Mucosa of rectum (tissue), 2 donors: ENCODE results near the gene UQCRC2.

Source experiments
- H3K27ac ChIP-seq, 2 donors: one replicate each; pipeline ENCODE4 v1.7.0; 2013; ENCODE audit warnings: inconsistent platforms in 2 of 2, low read depth in 2 of 2, low read length in 2 of 2
- H3K27me3 ChIP-seq, 2 donors: one replicate each; pipeline ENCODE4 v1.7.0; 2013; ENCODE audit warnings: low read length in 2 of 2; ENCODE audit not compliant: control insufficient read depth in 2 of 2, insufficient read depth in 2 of 2
- H3K36me3 ChIP-seq, 2 donors: one replicate each; pipeline ENCODE4 v1.7.0; 2013; ENCODE audit warnings: low read length in 2 of 2; ENCODE audit not compliant: control insufficient read depth in 2 of 2, insufficient read depth in 2 of 2
- H3K4me1 ChIP-seq, 2 donors: one replicate each; pipeline ENCODE4 v1.7.0; 2013; ENCODE audit warnings: low read length in 2 of 2, mild to moderate bottlenecking in 1 of 2; ENCODE audit not compliant: control insufficient read depth in 2 of 2, insufficient read depth in 2 of 2
- H3K4me3 ChIP-seq, 2 donors: one replicate each; pipeline ENCODE4 v1.7.0; 2013; ENCODE audit warnings: low read length in 2 of 2
- H3K9ac ChIP-seq, 2 donors: one replicate each; pipeline ENCODE4 v1.7.0; 2013; ENCODE audit warnings: low read length in 2 of 2, low read depth in 1 of 2, mild to moderate bottlenecking in 1 of 2
- H3K9me3 ChIP-seq, 2 donors: one replicate each; pipeline ENCODE4 v1.7.0; 2013; ENCODE audit warnings: low read length in 2 of 2; ENCODE audit not compliant: control insufficient read depth in 2 of 2
- donor health status: healthy.
- donor health status: Normal muscosa, but diverticular disease.

UQCRC2 gene

DNA sequence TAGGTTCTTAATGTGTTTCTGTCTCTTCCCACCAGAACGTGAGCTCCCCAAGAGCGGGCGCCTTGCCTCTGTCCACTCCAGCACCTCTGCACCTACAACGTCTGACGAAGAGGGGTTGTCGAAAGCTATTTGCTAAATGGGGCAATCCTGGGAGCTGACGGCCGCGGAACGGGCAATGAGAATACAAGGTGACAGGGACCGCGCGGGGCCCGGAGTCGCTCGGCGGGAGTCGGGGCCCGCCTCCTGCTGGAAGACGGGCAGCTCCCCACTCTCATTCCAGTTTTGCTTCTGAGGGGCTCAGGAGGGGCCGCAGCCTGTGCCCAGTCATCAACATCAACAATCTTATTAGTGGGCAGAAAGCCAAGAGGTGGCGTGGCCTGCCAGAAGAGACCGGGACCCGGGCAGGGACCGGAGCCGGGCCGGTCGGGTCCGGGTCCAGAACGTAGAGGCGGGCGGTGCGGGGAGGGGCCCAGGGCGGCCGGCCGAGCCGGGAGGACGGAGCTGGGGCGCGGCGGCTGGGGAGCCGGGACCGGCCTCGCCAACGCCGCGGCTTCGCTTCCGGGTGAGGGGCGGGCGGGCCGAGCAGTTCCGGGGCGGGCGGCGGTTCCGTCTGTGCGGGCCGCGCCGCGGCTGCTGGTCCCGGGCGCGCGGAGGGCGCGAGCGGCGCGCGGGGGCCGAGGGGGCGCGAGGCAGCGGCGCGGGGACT lies 54.5 kb downstream of the UQCRC2 start, which contains the start of gene MOSMO:
Gene MOSMO (plus strand): TSS at position 603 of the 706 bp plus-strand sequence. CDS start 191 bp downstream, outside the sequence.
- Histone ChIP-seq H3K36me3 (no peaks in the 10 kb centered on the region), H3K27ac (peak within 1 kb of the TSS; percentile 66 to 80), H3K9me3 (no peaks in the 10 kb centered on the region), H3K9ac (peak within 1 kb of the TSS; percentile 68 to 83), H3K27me3 (no peaks in the 10 kb centered on the region), H3K4me1 (peaks cover 11 to 19% of the 10 kb centered on the region in 2 donors), H3K4me3 (peak within 1 kb of the TSS; percentile 81 to 82)

DNA sequence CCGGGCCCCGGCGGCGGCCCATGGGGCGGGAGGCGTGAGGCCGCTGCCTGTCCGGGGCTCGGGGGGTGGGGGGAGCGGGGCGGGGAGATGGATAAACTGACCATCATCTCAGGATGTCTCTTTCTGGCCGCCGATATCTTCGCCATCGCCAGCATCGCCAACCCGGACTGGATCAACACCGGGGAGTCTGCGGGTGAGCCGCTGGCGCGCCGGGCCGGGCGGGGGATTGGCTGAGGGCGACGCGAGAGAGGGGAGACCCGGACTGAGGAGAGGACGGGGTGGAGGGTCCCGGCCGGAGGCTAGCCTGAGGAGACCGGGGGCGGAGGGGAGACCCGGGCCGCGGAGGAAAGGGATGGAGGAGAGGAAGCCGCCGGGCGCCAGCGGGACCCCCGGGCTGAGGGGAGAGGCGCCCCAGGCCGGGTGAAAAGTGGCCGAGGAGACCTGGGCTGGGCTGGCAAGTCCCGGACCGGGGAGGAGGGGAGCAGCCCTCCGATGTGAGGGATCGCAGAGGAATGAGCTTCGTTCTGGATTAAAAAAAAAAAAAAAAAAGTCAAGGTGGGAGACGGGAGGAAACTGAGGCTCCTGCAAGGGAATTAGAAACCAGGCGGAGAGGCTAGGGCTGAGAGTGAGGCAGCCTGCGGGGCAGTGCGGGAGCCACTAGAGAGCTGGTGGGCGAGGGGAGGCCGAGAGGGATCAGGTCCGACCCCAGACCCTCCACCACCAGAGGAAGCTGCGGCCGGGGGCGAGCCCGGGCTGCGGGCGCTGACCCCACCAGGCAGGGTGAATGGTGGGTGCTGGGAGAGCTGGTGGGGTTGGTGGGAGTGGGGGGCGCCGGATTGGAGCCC lies 55.3 kb downstream of the UQCRC2 start:
- Histone ChIP-seq H3K27me3 (no peaks in the 10 kb centered on the region), H3K27ac (no peak overlapping the region), H3K4me1 (peaks cover 11 to 19% of the 10 kb centered on the region in 2 donors), H3K36me3 (no peaks in the 10 kb centered on the region), H3K9me3 (no peaks in the 10 kb centered on the region), H3K4me3 (peak overlapping the region; percentile 77 to 82), H3K9ac (peak overlapping the region; percentile 61 to 79)

DNA sequence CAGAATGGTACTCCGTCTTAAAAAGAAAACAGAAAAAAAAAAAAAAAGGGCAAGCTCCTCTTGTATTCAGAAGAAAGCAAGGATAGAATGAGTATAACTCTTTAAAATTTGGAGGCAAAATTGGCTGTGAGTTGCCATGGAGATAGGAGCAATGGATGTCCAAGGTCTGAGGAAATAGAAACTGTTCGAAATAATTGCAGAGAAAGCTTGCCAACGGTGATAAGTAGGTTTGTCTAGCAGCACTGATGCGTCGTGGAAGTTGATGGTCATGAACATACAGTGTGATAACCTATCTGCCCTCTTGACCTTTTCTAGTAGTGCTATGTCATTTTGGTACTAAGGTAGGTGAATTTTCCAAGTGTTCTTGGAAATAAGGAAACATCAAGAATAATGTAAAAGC lies 57.7 kb downstream of the UQCRC2 start:
- Histone ChIP-seq H3K9ac (no peak overlapping the region), H3K4me3 (no peak overlapping the region), H3K27me3 (no peaks in the 10 kb centered on the region), H3K4me1 (peaks cover 11 to 19% of the 10 kb centered on the region in 2 donors), H3K9me3 (no peaks in the 10 kb centered on the region), H3K36me3 (no peaks in the 10 kb centered on the region), H3K27ac (no peak overlapping the region)

DNA sequence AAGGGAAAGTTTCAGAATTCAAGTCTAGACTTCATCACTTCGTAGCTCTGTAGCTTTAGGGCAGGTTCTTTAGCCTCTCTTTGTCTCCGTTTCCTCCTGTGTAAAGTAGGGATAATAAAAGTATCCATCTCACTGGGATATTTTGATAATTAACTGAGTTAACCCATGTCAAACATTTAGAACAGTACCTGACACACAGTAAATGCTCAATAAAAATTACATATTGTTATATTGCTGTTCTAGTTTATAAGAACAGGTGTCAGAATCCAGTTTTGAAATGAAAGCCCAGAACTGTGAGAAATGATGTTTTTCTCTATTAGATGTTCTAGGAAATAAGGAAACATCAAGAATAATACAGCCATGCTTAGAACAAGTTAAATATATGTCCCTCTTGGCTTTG lies 59.1 kb downstream of the UQCRC2 start:
- Histone ChIP-seq H3K4me1 (peaks cover 7 to 15% of the 10 kb centered on the region in 2 donors), H3K27ac (no peak overlapping the region), H3K9me3 (no peaks in the 10 kb centered on the region), H3K9ac (no peak overlapping the region), H3K27me3 (no peaks in the 10 kb centered on the region), H3K4me3 (no peak overlapping the region), H3K36me3 (no peaks in the 10 kb centered on the region)

DNA sequence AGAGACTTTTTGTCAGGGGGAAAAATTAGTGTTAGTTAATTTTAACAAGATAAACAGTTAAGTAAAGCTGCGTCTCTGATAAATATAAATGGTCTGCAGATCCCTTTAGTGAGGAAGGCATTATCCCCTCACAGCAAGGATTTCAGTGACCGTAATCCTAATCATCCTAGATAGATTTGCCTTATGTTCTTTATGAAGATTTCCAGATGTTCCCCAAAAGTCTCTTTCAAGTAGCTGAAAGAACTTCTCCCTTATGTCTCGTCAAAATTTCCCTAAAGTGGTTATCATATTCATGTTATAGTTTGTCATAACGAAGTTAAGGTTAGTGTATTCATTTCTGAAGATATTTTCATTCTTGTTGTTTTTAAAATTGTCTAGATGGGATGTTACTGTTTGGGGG lies 60.3 kb downstream of the UQCRC2 start:
- Histone ChIP-seq H3K4me3 (no peak overlapping the region), H3K27me3 (no peaks in the 10 kb centered on the region), H3K36me3 (no peaks in the 10 kb centered on the region), H3K9me3 (no peaks in the 10 kb centered on the region), H3K9ac (no peak overlapping the region), H3K4me1 (peaks cover 7 to 12% of the 10 kb centered on the region in 2 donors), H3K27ac (no peak overlapping the region)

DNA sequence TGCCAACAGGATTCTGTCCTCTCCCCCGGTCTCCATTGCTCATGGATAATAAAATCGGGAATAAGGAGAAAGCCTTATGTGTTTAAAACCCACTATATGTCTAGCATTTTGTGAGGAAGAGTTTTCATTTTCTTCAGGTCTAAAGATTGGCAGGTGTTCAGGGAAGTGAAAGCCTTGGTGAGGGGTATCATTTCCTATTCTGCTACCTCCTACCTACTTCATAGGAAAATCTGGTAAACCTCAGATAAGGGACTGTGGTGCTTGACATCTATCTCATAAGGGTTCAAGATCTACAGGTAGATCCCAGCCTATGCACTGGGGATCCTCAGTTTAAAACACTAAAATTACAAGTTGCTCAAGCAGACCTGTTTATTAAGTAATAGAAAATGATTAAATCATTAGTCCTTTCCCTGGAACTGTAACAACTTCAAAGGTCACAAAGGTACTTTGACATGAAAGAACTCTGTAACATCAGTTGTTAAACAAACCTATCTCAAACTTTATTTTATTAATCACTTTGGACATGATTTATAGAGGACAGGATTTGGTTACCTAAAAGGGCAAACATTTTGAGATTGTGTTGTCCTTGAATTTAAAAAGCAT lies 61.2 kb downstream of the UQCRC2 start:
- Histone ChIP-seq H3K36me3 (no peaks in the 10 kb centered on the region), H3K4me3 (no peak overlapping the region), H3K9ac (no peak overlapping the region), H3K9me3 (no peaks in the 10 kb centered on the region), H3K4me1 (peaks cover under 1 to 4% of the 10 kb centered on the region in 2 donors), H3K27ac (no peak overlapping the region), H3K27me3 (no peaks in the 10 kb centered on the region)

DNA sequence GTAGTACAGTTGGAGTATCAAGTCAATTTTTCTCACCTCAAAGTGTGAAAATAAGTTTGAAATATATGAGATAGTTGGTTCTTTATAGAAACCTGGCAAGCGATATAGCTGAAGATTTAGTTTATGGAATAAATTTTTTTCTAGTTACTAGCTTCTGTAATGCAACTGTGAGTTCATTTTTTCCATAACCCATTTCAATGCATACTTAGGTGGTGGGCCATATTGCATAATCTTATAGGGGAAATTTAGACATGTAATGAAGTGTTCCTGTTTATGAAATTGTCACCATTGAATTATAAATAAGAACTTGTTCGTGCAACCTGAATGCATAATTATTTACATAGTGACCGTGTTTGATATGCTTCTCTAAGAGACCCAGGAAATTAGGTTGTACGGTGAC lies 63.8 kb downstream of the UQCRC2 start:
- no peaks in the 10 kb centered on the region for H3K36me3 ChIP-seq
- H3K27me3 ChIP-seq: no peaks in the 10 kb centered on the region

DNA sequence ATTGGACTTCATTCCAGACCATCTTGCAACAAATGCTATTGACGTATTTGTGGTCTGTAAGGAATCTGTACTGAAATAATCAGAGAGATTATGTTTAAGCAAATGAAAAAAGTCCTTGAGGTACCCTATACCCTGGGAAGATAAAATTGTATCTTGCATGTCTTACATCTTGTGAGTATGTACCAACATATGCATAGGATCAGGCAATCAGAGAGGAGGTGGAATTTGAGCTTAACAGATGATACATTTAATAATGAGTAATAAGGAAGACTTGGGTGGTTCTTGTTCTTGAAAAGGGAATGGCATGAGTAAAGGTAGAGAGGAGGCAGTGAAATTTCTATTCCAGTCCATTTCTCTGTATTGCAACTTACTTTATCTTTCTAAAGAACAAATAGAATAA lies 65.4 kb downstream of the UQCRC2 start:
- Histone ChIP-seq H3K9me3 (no peaks in the 10 kb centered on the region), H3K9ac (no peak overlapping the region), H3K27ac (no peak overlapping the region), H3K36me3 (no peaks in the 10 kb centered on the region), H3K4me3 (no peak overlapping the region), H3K4me1 (no peaks in the 10 kb centered on the region), H3K27me3 (no peaks in the 10 kb centered on the region)

More for the DNA sequence above, 63.8 kb downstream of the UQCRC2 start:
- Histone ChIP-seq H3K9me3 (no peaks in the 10 kb centered on the region), H3K9ac (no peak overlapping the region), H3K4me1 (peaks cover 0 to 3% of the 10 kb centered on the region in 2 donors), H3K4me3 (no peak overlapping the region), H3K27ac (no peak overlapping the region)

DNA sequence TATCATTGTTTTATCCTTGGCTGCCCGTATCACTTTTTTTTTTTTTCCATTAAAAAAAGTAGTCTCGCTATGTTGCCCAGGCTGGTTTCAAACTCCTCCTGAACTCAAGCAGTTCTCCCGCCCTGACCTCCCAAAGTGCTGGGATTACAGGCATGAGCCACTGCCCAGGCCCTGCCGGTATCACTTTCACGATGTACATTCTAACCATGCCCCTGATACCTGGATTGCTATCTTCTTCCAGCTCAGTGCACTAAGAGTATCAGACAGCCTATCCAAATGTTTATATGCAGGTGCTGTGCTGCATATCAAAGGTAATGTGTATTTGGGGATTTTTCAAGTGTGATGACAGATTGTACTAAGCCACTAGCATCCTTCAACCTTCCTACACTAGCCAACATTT lies 69.0 kb downstream of the UQCRC2 start:
- Histone ChIP-seq H3K4me1 (no peaks in the 10 kb centered on the region), H3K9ac (no peak overlapping the region), H3K36me3 (no peaks in the 10 kb centered on the region), H3K9me3 (no peaks in the 10 kb centered on the region), H3K4me3 (no peak overlapping the region), H3K27me3 (no peaks in the 10 kb centered on the region), H3K27ac (no peak overlapping the region)

DNA sequence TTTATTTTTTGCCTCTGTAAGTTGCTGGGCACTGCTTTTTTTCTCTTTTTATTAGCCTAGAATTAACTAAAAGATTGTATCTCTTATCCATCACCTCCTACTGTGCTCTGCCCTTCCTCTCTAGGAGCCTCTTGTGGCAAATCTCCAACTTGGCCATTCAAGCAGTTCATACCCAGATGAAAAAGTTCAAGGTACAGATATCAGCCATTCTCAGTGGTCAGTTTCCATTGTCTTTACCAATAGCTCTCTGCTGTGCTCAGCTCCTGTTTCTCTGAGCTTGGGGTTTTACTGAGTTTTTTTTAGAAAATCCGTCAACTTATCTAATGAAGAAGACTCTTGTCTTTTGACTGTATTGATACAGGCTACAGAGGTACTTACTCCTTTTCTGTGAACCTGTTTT lies 70.3 kb downstream of the UQCRC2 start:
- Histone ChIP-seq H3K36me3 (no peaks in the 10 kb centered on the region), H3K27me3 (no peaks in the 10 kb centered on the region)

More for the DNA sequence above, 70.3 kb downstream of the UQCRC2 start:
- H3K4me3 ChIP-seq: no peak overlapping the region
- no peak overlapping the region for H3K9ac ChIP-seq
- no peak overlapping the region for H3K27ac ChIP-seq
- no peaks in the 10 kb centered on the region for H3K4me1 ChIP-seq
- no peaks in the 10 kb centered on the region for H3K9me3 ChIP-seq
